GM19025 (cell line): ENCODE measurements around the gene ARL14.

ENCODE experiments used
- ATAC-seq: cut with Tn5 transposase; IDR thresholded peaks from one replicate; pipeline ENCODE4 v1.9.1; 2021; ENCODE audit warnings: mild to moderate bottlenecking, low read depth, moderate library complexity; ENCODE audit not compliant: unreplicated experiment

The ARL14 gene

GRCh38 chr3:160719710-160720109, 42.8 kb downstream of the ARL14 start:
- no peak for ATAC-seq

- peak; percentile 61 for ATAC-seq
Measured at GRCh38 chr3:160720123-160720746, 43.3 kb downstream of the ARL14 start.

- no peak for ATAC-seq
Measured at GRCh38 chr3:160722331-160722730, 45.4 kb downstream of the ARL14 start.

- no peak for ATAC-seq
Measured at GRCh38 chr3:160725338-160725737, 48.4 kb downstream of the ARL14 start.
